Measurements from ENCODE around the gene WWTR1. TPM values are rescaled to one million over a fixed set of nuclear protein-coding genes. Genes with fewer than 3 reads are reported as not detected.

WWTR1 gene
- total RNA-seq, 1 donor from 2014 or later = 39.1 TPM

DNA sequence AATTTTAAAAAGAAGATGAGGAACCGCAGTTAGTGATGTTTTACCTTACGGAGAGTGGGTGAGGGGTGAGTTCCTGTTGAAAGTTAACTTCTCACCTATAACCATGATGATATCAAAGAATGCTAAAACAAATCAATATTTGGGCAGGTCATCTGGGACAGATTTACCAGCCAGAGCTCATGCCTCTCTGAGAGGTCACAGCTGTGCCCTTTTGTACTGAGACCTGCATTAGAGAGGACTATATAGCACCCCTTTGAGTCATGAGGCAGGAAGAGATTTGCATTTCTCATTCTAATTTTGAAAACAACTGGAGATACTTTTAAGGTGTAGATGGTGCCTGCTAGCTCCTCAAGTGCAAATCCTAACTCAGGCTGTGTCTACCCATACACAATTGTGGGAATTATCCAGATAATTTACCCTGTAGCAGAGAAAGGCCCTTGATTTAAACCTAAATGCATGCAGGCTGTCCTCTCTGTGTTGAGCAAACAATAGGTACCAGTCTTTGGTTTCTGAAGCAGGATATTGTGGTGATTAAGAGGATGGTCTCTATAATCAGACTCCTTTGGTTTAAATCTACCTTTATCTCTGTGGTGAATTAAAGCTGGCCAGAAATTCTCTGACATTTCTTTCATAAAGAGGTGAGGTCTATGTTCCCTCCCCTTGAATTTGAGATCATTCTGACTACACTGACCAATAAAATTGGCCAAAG lies 189.2 kb downstream of the WWTR1 start:
- intact Hi-C loops (cut with micrococcal nuclease) = no loop called here
- no peaks in the 10 kb centered on the region for H3K9me3 ChIP-seq (replicated peaks)
- peaks cover 29% of the 10 kb centered on the region for H3K4me1 ChIP-seq
- no peaks in the 10 kb centered on the region for H3K36me3 ChIP-seq
- no peak overlapping the region for H3K27ac ChIP-seq (replicated peaks)
- no peaks in the 10 kb centered on the region for H3K27me3 ChIP-seq (ENCODE audit: low read depth)
- no peak overlapping the region for H3K4me3 ChIP-seq
- DNase-seq = no peak
- TF ChIP-seq, protein P1, sequence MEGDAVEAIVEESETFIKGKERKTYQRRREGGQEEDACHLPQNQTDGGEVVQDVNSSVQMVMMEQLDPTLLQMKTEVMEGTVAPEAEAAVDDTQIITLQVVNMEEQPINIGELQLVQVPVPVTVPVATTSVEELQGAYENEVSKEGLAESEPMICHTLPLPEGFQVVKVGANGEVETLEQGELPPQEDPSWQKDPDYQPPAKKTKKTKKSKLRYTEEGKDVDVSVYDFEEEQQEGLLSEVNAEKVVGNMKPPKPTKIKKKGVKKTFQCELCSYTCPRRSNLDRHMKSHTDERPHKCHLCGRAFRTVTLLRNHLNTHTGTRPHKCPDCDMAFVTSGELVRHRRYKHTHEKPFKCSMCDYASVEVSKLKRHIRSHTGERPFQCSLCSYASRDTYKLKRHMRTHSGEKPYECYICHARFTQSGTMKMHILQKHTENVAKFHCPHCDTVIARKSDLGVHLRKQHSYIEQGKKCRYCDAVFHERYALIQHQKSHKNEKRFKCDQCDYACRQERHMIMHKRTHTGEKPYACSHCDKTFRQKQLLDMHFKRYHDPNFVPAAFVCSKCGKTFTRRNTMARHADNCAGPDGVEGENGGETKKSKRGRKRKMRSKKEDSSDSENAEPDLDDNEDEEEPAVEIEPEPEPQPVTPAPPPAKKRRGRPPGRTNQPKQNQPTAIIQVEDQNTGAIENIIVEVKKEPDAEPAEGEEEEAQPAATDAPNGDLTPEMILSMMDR (IDR thresholded peaks at IDR 0.05; ENCODE audit: borderline replicate concordance) = no peak

Other genes starting within 250 kb of the WWTR1 start
- not detected for gene TM4SF4, start 183.3 kb downstream of the WWTR1 start, total RNA-seq
- gene COMMD2, start 94.5 kb upstream of the WWTR1 start, total RNA-seq = 18.4 TPM
- not detected for gene ANKUB1, start 134.5 kb upstream of the WWTR1 start, total RNA-seq
- gene RNF13, start 155.2 kb upstream of the WWTR1 start, total RNA-seq = 47.7 TPM